Glomerular visceral epithelial cell (primary cell): ENCODE results near the gene RMI2.

Experiments
- DNase-seq: peaks from one replicate; pipeline ENCODE4 v3.0.0-alpha.2; 2016; ENCODE audit errors: extremely low spot score

RMI2 gene

DNA sequence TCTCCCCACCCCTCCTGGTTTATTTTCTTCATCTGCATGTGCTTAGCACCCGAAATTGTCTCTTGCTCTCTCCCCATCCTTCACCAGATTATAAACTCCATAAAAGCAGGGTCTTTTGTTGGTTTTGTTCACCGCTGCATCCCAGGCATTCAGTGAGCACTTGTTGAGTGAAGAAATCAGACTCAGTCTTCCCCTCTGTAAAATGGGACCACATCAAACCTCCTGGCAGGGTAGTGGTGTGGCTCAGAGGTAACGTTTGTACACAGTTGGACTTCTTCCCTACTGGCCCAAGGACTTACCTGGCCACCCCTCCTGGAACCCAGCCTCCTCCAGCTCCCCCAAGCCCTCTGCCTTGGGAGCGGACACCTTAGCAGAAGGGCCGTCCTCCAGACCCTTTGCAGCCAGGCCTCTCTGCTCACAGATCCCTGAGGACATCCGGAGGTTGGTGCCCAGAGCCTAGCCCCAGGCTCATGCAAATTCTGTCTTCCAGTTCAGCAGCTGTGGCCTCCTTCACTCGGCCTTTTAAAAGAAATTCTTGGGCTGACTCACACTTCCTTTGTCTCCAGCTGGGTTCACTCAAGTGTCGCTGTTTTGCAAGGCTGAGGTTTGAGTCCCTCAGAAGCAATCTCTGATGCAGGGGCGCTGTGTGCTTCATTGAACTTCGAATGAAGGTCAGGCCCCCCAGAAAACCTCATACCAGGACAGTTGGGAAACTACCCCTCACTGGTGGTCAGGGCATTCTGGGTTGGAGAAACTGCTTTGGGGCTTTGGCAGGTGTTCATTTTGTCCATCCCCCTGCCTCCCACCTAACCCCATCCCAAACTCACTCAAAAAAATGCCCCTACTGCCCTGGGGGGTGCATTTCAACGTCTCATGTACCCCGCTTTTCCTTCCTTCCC, 16.8 kb upstream of the RMI2 start:
- DNase-seq, result peak; percentile 93

DNA sequence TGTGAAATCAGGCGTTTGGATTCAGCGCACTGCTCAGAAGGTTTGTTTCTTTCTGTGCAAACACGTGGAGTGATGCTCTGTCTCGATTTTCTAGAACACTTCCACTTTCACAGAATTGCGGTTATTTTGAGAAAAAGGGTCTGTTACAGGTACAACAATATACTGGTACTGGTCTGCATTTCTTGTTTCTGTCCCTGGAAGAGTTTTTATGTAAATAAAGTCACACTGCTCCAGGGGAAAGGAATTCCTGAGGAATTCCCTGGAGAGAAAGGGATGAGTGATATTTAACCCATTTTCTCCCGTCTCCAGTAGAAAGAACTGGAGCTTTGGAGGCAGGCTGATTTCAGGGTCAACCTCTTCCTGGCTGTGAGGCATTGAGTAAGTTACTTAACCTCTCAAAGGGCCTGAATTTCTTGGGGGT, 16.2 kb upstream of the RMI2 start:
- peak; percentile 25 for DNase-seq

DNA sequence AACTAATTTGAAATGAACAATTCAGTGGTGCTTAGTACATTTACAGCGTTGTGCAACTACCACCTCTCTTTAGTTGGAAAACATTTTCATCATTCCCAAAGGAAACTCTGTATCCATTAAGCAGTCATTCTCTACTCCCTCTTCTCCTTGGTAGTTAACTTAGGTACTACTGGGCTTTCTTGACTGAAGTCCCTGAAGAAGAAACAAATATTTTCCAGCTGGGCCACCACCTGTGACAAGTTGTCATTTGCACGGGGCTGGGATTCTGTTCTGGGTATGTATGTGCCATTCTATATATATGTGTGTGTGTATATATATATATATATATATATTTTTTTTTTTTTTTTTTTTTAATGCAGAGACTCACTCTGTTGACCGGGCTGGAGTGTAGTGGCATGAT, 15.4 kb upstream of the RMI2 start:
- no peak for DNase-seq

DNA sequence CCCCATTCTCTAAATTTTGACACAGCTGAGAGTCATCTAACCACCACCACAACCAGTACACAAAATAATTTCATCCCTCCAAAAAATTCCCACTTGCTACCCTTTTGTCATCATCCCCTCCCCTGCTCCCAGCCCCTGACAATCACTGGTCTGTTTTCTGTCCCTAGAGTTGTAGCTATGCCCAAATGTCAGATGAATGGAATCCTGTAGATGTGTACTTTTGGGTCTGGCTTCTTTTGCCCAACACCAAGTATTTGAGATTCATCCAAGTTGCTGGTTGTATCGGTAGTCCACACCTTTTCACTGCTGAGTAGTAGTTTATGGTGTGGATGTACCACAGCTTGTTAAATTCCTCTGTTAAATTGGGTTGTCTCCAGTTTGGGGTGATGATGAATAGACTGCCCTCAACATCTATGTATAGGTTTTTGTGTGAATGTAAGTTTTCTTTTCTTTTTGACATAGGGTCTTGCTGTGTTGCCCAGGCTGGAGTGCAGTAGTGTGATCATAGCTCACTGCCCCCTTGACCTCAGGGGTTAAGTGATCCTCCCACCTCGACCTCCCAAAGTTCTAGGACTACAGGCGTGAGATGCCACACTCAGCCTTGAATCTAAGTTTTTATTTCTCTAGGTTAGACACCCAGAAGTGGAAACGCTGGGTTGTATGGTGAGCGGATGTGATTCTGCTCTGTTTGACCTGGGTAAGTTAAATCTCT, 14.6 kb upstream of the RMI2 start:
- DNase-seq, result no peak

DNA sequence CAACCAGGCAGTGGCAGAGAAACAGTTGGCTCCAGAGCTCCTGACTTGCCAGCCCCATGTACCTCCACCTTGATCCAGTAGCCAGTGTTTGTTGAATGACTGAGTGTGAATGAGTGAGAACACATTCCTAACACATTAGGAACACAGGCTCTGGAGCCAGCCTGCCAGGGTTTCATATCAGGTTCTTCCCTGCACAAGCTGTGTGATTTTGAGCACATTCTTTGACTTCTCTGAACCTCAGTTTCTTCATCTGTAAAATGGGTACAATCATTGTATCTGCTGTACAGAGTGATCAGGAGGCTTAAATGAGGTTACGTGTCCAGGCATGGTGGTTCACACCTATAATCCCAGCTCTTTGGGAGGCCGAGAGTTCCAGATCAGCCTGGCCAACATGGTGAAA, 13.3 kb upstream of the RMI2 start:
- no peak for DNase-seq

DNA sequence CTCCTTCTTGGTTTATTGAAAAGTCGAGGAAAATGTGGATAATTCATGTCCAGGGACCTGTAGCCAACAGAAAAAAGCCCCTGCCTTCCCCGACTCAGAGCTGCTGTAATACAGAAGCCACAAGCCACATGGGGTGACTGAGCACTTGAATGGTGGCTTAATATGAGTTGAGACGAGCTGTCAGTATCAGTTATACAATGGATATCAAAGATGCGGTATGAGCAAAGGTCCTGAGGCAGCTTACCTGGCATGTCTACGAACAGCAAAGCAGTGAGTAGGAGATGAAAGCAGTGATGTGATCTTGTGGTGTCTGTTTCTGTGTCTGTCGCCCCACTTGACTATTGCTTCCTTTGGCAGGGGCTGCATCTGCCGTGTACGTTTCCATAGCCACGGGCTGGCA, 12.2 kb upstream of the RMI2 start:
- DNase-seq, result no peak

DNA sequence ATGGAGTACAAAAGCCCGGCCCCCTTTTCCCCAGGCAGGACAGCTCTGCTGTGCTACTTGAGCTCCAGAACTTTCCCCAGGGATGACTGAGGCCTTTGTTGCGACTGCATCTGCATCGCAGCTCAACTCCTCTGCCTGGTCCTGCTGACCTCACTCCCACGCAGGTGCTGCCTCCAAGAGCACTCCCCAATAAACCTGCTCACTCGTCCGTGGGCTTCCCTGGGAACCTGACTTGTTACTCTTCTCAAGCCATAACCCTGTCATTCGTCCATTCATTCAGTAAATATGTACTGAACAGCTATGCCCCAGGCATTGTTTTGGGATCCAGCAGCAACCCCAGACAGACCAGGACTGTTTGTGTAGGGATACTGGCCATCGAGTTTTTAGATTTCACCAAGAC, 11.6 kb upstream of the RMI2 start:
- peak; percentile 45 for DNase-seq

DNA sequence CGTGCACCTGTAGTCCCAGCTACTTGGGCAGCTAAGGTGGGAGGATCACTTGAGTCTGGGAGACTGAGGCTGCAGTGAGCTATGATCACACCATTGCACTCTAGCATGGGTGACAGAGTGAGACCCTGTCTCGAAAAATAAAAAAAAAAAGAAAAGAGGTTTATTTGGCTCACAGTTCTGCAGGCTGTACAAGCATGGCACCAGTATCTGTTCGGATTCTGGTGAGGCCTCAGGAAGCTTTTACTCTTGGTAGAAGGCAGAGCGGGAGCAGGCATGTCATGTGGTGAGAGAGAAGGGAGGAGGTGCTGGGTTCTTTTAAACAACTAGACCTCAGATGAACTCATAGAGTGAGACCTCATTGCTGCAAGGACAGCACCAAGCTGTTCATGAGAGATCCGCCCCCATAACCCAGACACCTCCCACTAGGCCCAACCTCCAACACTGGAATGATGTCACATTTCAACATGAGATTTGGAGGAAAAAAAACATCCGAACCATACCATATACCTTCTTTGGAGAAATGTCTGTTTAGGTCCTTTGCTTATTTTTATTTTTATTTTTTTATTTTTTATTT, 10.3 kb upstream of the RMI2 start:
- DNase-seq, result no peak

DNA sequence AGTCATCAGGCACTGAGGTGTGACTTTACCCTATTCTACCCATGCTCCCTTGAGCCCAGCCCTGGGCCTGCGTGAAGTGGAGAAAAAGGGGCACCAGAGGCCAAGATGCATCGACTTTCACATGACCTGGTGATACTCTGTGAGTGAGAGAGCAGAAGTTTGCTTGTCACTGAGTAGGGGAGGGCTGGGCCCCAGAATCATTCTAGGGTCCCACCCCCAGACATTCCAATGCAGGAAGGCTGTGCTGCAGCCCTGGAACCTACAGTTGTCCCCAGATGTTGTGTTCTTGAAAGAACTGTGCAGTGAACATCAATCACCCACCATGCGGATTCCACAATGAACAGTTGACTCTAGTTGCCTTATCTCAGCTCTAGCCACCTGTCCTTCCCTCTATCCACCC, 6.2 kb upstream of the RMI2 start:
- DNase-seq, result no peak

DNA sequence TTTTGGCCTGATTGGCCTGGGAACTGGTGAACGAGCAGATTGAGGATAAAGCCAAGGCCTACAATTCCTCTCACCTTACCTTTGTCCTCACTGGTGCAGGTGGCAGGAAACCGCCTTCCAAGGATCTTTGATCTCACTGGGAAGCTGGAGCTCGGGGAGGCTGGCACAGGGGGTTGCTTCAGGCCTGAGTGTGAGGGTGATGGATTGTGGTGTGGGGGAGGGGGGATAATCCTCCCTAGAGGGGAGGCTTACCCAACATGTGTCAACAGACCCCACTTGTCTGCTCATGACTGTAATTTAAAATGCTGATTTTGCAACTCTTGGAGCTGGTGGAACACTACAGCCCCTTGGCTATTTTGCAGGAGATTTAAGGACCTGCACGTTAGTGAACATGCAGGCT, 4.5 kb upstream of the RMI2 start:
- DNase-seq, result no peak

DNA sequence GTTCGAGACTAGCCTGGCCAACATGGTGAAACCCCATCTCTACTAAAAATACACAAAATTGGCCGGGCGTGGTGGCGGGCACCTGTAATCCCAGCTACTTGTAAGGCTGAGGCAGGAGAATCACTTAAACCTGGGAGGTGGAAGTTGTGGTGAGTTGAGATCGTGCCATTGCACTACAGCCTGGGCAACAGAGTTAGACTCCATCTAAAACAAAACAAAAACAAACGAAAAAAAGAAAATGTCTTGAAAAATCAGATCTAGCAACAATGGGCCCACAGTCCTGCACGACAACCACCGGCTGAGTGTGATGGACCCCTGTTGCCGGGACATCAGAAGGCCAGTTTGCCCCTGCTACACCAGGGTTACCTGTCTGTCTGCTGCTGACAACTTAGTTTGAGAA, 3.9 kb upstream of the RMI2 start:
- DNase-seq, result no peak

DNA sequence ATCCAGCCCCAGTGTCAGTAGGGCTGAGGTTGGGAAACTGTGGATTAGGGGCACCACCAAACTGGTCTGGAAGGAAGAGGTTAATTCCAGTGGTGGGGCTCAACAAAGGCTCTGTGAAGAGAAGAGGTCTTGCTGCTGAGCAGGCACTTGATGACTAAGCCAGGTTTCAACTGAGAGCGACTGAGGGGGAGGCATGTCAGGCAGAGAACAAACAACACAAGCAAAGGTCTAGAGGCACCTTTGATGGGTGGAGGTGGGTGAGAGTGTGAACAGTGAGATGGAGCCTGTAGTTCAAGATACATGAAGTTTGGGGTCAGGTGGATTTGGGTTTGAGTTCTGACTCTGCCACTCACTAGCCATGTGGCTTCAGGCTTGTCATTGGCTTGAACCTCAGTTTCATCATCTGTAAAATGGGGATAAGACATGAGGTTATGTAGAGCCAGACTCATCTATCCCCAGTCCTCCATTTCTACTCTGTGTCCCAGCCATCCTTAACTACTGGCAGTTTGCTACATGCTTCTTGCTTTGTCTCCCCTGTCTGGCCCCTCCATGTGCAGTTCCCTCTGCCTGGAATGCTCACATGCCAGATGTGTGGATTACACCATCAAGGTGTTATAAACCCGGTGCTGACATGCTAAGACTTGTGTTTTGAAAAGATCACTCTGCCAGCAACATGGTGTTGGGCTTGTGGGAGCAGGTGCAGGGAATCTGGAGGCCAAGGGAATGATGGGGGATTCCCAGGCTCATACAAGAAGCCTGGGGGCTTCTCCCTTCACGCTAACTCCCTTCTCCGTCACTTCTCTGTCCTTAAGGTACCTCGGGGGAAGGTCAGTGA, 3.0 kb upstream of the RMI2 start:
- DNase-seq, result no peak

DNA sequence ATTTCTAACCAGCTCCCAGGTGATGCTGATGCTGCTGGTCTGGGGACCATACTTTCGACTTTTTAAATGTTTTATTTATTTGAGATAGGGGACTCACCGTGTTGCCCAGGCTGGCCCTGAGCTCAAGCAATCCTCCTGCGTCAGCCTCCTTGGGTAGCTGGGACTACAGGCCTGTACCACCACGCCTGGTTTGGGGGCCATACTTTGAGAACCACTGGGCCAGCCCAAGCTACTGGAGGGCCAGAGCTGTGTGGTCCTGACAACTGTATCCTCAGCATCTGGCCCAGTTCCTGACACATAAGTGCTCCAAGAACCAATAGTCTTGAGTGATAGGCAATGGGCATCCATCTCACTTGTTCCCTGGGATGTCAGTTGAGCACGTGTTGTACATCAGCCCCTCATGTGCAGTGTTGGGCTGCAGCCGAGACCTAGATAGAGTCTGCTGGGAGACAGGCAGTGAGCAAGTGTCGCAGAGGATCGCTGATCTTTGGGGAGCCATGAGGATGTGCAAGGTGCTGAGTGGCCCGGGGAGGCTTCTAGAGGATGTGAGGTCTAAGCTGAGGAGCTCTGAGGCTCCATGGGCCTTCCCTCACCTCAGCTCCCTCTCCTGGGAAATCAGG, 1.6 kb downstream of the RMI2 start:
- no peak for DNase-seq

DNA sequence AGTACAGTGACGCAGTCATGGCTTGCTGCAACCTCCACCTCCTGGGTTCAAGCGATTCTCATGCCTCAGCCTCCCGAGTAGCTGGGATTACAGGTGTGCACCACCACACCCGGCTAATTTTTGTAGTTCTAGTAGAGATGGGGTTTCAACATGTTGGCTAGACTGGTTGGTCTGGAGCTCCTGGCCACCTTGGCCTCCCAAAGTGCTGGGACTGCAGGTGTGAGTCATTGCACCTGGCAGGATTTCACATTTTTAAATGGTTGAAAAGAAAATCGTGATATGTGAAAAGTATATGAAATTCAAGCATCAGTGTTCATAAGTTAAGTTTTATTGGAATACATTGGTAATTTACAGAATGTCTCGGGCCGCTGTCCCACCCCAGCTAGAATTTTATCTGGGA, 2.6 kb downstream of the RMI2 start:
- DNase-seq, result no peak

DNA sequence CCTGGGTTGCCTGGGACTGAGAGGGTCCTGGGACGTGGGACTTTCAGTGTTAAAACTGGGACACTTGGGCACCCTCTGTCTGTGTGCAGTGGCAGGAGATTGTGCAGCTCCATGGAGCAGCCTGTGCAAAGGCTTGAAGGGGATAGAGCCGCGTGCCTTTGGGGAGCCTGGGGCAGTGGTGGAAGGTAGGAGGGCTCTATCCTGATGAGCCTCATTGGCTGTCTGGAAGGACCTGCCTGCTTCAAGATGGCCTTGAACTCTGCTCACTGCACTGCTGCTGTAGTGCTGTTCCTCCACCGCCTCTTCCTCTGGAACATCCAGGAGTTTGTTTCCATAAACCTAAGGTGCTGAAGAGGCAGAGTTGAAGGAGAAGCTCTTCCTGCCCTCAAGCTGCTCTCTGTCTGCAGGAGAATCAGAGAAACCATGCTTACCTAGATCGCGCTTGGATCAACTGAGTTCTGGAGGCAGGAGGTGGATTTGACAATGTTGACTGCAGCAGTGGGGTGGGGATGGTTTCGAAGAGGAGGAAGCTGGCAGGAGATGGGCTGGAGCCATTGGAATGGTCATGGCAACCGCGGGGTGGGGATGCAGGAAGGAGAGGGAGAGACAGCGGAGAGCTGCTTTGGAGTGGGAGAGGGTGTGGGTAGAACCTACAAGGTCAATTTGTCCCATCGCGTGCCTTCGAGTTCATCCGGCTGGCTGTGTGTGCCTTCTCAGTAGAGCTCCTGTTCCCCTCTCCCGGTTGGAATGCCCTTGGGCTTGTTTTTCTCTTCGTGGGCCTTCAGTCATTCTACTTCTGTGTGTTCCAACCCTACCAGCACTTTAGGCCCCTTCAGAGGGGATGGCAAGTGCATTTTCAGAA, 3.7 kb downstream of the RMI2 start:
- DNase-seq, result no peak

DNA sequence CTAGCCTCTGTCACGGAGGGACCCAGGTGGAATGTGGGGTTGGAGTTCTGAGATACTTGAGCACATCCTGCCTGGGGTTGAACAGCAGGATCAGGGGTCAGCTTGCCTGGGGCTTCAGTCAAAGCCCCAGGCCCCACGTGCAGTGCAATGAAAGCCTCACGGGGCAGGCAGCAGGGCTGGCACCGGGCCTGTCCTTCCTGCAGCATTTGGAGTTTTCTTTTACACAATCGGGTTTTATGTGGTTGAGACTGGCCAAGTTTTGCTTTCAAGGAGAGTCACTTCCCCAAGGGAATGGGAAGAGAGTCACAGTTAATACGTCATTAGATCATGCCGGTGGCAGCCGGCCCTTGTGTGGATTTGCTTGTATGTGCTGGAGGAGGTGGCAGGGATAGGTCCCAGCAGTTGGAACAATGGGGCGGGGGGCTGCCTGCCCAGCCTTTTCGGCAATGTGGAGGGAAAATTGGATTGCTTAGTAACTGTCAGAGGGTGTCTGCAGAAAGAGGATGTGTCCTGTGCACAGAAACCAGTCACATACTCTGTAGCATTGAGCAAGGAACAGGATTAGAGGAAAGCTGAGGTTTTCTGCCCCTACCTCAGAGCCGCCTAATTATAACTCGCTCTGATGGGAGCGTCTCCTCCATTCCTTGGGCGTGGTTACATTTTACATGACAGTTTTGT, 4.5 kb downstream of the RMI2 start:
- DNase-seq, result no peak

DNA sequence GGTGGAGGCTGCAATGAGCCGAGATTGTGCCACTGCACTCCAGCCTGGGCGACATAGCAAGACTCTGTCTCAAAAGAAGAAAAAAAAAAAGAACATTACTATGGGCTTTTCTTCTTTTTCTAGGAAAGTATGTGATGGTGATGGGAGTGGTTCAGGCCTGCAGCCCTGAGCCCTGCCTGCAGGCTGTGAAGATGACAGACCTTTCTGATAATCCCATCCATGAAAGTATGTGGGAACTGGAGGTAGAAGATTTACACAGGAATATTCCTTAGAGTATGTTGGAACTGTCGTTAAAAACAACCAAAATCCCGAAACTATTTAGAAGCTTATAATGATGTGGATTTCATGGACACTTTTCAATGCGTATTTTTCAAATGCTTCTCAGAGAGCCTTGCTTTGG, 5.3 kb downstream of the RMI2 start:
- DNase-seq, result no peak

DNA sequence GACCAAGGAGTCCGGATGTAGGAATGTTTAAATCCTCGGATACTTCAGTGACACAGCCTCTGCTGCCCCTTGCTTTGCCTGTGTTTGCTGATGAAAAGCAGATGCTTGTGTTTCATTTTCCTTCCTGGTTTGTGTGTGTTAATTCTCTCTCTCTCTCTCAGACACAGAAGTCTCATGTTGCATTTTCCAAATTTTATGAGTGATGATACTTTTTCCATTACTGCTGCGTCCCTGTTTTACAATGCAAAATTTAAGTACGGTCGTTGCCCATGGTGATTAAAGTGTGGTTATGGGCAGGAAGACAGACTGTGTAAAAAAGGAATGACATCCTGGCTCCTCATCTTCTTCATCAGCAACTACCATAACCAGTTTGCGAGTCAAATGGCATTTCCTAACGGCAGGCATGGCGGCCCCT, 5.7 kb downstream of the RMI2 start:
- DNase-seq, result no peak

DNA sequence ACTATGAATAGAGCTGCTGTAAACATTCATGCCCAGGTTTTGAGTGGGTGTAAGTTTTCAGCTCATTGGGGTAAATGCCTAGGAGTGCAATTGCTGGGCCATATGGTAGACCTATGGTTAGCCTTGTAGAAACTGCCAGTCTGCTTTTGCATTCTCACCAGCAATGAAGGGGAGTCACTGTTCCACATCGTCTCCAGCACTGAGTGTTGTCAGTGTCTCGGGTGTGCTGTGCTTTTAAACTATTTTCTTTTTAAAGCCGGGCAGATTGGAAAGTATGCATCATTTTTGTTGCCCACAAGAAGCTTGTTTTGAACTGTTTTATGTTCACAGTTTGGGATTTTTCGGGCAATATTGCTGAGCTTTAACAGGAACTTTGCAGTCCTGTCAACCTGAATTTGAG, 7.9 kb downstream of the RMI2 start:
- no peak for DNase-seq

DNA sequence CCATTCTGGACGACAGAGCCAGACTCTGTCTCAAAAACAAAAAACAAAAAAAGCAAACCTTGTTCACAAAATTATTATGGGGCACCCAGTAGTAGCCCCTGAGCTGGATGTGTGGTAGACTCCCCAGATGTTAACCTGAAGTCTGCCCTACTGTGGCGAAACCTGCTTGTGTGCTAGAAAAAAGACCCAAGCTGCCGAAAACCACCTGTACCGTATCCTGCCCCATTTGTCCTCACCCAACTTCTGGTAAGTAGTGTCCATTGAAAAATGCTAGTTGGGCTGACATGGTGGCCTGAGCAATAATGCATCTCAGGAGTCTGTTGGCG, 9.1 kb downstream of the RMI2 start:
- no peak for DNase-seq
